ENCODE measurements around the gene TXNRD2. TPM values are rescaled to one million over a fixed set of nuclear protein-coding genes. Genes with fewer than 3 reads are reported as not detected.

TXNRD2 gene
- polyA plus RNA-seq, 1 donor from 2014 or later, result 4.1 TPM

DNA sequence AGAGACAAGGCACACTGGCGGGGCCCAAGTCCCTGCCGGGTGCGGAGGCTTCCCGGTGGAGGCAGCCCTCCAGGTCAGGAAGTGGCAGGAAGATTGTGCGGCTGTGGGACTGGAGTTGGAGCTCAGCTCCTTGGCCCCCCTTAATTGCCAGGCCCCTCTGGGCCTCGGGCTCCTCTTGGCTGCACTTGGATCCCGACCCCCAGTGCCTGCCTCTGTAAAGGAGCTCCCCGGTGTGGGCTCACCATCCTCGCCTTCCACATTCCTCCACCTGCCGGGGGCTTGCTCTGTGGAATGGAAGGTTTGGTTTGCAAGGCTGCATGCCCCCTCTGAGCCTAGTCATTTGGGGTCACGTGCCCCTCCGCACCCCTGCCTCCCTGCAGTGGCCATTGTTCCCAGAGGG, 38.1 kb downstream of the TXNRD2 start:
- H4K20me1 ChIP-seq (ENCODE audit: insufficient read depth), result no peaks in the 10 kb centered on the region
- H3K9me3 ChIP-seq (ENCODE audit: low read length), result no peaks in the 10 kb centered on the region
- H3K9ac ChIP-seq (ENCODE audit: low read length), result no peak overlapping the region
- no peaks in the 10 kb centered on the region for H3K27me3 ChIP-seq (ENCODE audit: insufficient read depth, low read depth, low read length)
- no peaks in the 10 kb centered on the region for H3K79me2 ChIP-seq (replicated peaks; ENCODE audit: insufficient read depth, low read length)
- no peak overlapping the region for H3K4me3 ChIP-seq (ENCODE audit: low read length)
- H2AFZ ChIP-seq (ENCODE audit: low read depth, low read length), result no peak overlapping the region
- H3F3A ChIP-seq (ENCODE audit: insufficient read depth, low read length, poor library complexity, severe bottlenecking), result no peaks in the 10 kb centered on the region
- no peaks in the 10 kb centered on the region for H3K36me3 ChIP-seq (ENCODE audit: insufficient read depth, low read length)
- TF ChIP-seq, protein P1, sequence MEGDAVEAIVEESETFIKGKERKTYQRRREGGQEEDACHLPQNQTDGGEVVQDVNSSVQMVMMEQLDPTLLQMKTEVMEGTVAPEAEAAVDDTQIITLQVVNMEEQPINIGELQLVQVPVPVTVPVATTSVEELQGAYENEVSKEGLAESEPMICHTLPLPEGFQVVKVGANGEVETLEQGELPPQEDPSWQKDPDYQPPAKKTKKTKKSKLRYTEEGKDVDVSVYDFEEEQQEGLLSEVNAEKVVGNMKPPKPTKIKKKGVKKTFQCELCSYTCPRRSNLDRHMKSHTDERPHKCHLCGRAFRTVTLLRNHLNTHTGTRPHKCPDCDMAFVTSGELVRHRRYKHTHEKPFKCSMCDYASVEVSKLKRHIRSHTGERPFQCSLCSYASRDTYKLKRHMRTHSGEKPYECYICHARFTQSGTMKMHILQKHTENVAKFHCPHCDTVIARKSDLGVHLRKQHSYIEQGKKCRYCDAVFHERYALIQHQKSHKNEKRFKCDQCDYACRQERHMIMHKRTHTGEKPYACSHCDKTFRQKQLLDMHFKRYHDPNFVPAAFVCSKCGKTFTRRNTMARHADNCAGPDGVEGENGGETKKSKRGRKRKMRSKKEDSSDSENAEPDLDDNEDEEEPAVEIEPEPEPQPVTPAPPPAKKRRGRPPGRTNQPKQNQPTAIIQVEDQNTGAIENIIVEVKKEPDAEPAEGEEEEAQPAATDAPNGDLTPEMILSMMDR (IDR thresholded peaks at IDR 0.05; ENCODE audit: poor library complexity, severe bottlenecking), result no peak
- no peak for TF ChIP-seq POLR2AphosphoS5 (IDR thresholded peaks at IDR 0.05)
- TF ChIP-seq, protein P2, sequence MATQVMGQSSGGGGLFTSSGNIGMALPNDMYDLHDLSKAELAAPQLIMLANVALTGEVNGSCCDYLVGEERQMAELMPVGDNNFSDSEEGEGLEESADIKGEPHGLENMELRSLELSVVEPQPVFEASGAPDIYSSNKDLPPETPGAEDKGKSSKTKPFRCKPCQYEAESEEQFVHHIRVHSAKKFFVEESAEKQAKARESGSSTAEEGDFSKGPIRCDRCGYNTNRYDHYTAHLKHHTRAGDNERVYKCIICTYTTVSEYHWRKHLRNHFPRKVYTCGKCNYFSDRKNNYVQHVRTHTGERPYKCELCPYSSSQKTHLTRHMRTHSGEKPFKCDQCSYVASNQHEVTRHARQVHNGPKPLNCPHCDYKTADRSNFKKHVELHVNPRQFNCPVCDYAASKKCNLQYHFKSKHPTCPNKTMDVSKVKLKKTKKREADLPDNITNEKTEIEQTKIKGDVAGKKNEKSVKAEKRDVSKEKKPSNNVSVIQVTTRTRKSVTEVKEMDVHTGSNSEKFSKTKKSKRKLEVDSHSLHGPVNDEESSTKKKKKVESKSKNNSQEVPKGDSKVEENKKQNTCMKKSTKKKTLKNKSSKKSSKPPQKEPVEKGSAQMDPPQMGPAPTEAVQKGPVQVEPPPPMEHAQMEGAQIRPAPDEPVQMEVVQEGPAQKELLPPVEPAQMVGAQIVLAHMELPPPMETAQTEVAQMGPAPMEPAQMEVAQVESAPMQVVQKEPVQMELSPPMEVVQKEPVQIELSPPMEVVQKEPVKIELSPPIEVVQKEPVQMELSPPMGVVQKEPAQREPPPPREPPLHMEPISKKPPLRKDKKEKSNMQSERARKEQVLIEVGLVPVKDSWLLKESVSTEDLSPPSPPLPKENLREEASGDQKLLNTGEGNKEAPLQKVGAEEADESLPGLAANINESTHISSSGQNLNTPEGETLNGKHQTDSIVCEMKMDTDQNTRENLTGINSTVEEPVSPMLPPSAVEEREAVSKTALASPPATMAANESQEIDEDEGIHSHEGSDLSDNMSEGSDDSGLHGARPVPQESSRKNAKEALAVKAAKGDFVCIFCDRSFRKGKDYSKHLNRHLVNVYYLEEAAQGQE (IDR thresholded peaks at IDR 0.05; ENCODE audit: borderline replicate concordance), result no peak
- TF ChIP-seq MXI1 (conservative IDR thresholded peaks at IDR 0.05; ENCODE audit: poor library complexity, severe bottlenecking), result no peak
- TF ChIP-seq EP300 (conservative IDR thresholded peaks at IDR 0.05; ENCODE audit: poor library complexity, severe bottlenecking), result no peak
- TF ChIP-seq RAD21 (conservative IDR thresholded peaks at IDR 0.05), result no peak
- TF ChIP-seq SMC3 (conservative IDR thresholded peaks at IDR 0.05; ENCODE audit: poor library complexity), result no peak
- no peak for TF ChIP-seq EZH2 (IDR thresholded peaks at IDR 0.05; ENCODE audit: borderline replicate concordance, insufficient read depth, low read length, poor library complexity, severe bottlenecking)
- no peak for TF ChIP-seq TAF1 (IDR thresholded peaks at IDR 0.05; ENCODE audit: low read depth)
- H3K9me2 ChIP-seq (ENCODE audit: insufficient read depth, low read length), result no peaks in the 10 kb centered on the region
- no peak overlapping the region for H3K4me2 ChIP-seq (ENCODE audit: low read length)
- H3K27ac ChIP-seq (ENCODE audit: low read length), result no peak overlapping the region

DNA sequence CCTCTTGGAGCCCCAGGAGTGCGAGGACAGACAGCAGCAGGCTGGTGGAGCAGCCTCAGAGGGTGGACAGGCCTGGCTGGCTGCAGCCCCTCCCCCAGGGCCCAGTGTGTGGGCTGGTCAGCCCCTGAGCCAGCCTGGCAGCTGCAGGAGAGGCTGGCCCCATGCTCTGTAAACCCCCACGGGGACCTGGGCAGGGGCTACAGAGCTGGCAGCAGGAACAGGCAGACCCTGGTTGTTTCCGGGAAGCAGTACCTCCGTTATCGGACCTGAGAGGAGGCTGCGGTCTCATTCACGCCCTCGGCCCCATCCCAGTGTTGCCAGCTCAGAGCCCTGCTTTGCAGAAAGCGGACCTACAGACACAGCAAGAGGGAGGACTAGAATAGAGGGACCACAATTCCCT, 38.6 kb downstream of the TXNRD2 start:
- no peaks in the 10 kb centered on the region for H3F3A ChIP-seq (ENCODE audit: insufficient read depth, low read length, poor library complexity, severe bottlenecking)
- no peak for TF ChIP-seq MXI1 (conservative IDR thresholded peaks at IDR 0.05; ENCODE audit: poor library complexity, severe bottlenecking)
- TF ChIP-seq TAF1 (IDR thresholded peaks at IDR 0.05; ENCODE audit: low read depth), result no peak
- TF ChIP-seq POLR2AphosphoS5 (IDR thresholded peaks at IDR 0.05), result no peak
- TF ChIP-seq, protein P2 (IDR thresholded peaks at IDR 0.05; ENCODE audit: borderline replicate concordance), result no peak
- no peak for TF ChIP-seq EP300 (conservative IDR thresholded peaks at IDR 0.05; ENCODE audit: poor library complexity, severe bottlenecking)
- TF ChIP-seq RAD21 (conservative IDR thresholded peaks at IDR 0.05), result no peak
- no peak overlapping the region for H2AFZ ChIP-seq (ENCODE audit: low read depth, low read length)
- no peak overlapping the region for H3K4me2 ChIP-seq (ENCODE audit: low read length)
- H3K36me3 ChIP-seq (ENCODE audit: insufficient read depth, low read length), result no peaks in the 10 kb centered on the region
- no peaks in the 10 kb centered on the region for H3K27me3 ChIP-seq (ENCODE audit: insufficient read depth, low read depth, low read length)
- H3K9me2 ChIP-seq (ENCODE audit: insufficient read depth, low read length), result no peaks in the 10 kb centered on the region
- no peaks in the 10 kb centered on the region for H3K9me3 ChIP-seq (ENCODE audit: low read length)
- H4K20me1 ChIP-seq (ENCODE audit: insufficient read depth), result no peaks in the 10 kb centered on the region
- H3K9ac ChIP-seq (ENCODE audit: low read length), result no peak overlapping the region
- H3K79me2 ChIP-seq (replicated peaks; ENCODE audit: insufficient read depth, low read length), result no peaks in the 10 kb centered on the region
- H3K27ac ChIP-seq (ENCODE audit: low read length), result no peak overlapping the region
- H3K4me3 ChIP-seq (ENCODE audit: low read length), result no peak overlapping the region
